HUES64 (cell line): ENCODE measurements around the gene ORAI1. TPM values are rescaled to one million over a fixed set of nuclear protein-coding genes. Genes with fewer than 3 reads are reported as not detected.

Experiments used
- H3K27ac ChIP-seq: 2 replicates; pipeline ENCODE4 v1.7.0; 2013; ENCODE audit warnings: low read depth, low read length, inconsistent platforms
- H3K27me3 ChIP-seq: 2 replicates; pipeline ENCODE4 v1.6.1; 2013; ENCODE audit warnings: mild to moderate bottlenecking, low read length; ENCODE audit not compliant: insufficient read depth
- H3K36me3 ChIP-seq: 2 replicates; pipeline ENCODE4 v1.6.1; 2013; ENCODE audit warnings: mild to moderate bottlenecking, low read length; ENCODE audit not compliant: insufficient read depth
- H3K4me1 ChIP-seq: 2 replicates; pipeline ENCODE4 v1.6.1; 2013; ENCODE audit warnings: mild to moderate bottlenecking, low read length, moderate library complexity; ENCODE audit not compliant: insufficient read depth
- H3K4me3 ChIP-seq: 2 replicates; pipeline ENCODE4 v1.5.1; 2013; ENCODE audit warnings: mild to moderate bottlenecking, low read length, moderate library complexity
- H3K9ac ChIP-seq: 2 replicates; pipeline ENCODE4 v1.6.1; 2013; ENCODE audit warnings: mild to moderate bottlenecking, low read depth, low read length
- H3K9me3 ChIP-seq: 2 replicates; pipeline ENCODE4 v1.6.1; 2013; ENCODE audit warnings: low read depth, low read length; ENCODE audit not compliant: insufficient read depth
- WGBS: fragments of 150-250, 120-280 bp; methylation state at CpG from one replicate; pipeline ENCODE4 v1.1.7; 2013; ENCODE audit warnings: missing lambda C conversion rate; 5-methylcytosine and 5-hydroxymethylcytosine counted together
- polyA plus RNA-seq, 2 experiments: library from polyadenylated mRNA; stranded (reverse); fragments of 50-300 nt; gene quantifications; one replicate each; pipeline ENCODE4 v1.2.3, GENCODE V29; 2013

ORAI1 gene
- 14.5 TPM for polyA plus RNA-seq (2013, experiment 1 of 2)
- 15.8 TPM for polyA plus RNA-seq (2013, experiment 2 of 2)

DNA sequence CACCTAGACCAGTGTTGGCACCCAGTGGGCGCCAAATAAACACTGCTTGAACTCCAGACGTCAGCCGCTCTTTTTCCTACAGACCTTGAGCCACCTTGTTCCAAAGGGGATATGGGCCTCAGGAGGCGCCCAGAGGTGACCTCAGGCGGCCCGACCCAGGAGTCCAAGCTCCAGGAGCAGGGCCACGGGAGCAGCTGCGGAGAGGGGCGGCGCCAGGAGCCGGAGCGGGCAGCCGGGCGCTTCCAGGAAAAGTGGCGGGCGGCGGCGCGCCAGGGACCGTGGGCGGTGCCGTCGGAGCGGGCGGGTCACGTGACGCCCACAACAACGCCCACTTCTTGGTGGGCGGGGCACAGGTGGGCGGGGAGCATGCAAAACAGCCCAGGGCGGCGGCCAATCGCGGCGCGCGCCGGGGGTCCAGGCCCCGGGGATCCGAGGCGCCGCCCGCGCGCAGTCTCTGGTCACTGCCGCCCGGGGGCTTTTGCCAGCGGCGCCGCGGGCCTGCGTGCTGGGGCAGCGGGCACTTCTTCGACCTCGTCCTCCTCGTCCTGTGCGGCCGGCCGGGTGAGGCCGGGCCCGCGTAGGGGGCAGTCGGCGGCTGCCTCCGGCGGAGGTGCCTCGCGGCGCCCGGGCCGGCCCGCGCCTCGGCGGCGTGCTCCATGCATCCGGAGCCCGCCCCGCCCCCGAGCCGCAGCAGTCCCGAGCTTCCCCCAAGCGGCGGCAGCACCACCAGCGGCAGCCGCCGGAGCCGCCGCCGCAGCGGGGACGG, at the start of gene ORAI1:
TSS of gene ORAI1 (plus strand) at position 444 of the 766 bp plus-strand sequence.
- 2% methylated on average over 92 of the region's 92 CpGs for WGBS
- Histone ChIP-seq H3K9me3 (no peaks in the 10 kb centered on the region), H3K9ac (peak within 1 kb of the TSS; percentile 82), H3K4me3 (peak within 1 kb of the TSS; percentile 96), H3K27ac (peak within 1 kb of the TSS; percentile 85), H3K27me3 (no peaks in the 10 kb centered on the region), H3K36me3 (peaks cover 3% of the 10 kb centered on the region; the same call in 1 of the 2 replicates), H3K4me1 (peaks cover 25% of the 10 kb centered on the region)

DNA sequence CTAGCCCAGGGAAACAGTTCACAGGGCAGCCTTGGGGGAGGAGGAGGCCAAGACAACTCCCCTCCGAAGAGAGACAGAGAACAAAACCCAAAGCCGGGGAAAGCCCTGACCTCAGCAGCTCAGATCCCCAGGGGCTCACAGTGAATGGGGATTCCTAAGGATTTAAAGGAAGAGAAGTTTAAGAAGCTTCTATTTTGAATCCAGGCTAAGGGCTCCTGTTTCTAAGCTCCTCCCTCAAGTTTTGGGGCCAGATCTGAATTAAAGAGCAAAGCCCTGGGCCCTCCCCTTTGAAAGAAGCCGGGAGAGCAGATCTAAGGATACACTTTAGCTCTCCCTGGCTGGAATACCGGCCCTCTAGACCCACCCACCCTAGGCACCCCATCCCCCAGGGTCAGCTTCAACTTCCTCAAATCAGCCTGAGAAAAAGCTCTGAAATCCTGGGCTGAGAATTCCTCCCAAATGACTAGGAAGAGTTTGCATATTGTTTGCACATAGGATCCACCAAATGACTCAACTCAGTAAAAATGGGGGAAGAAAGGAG, 49.4 kb upstream of the ORAI1 start:
- H3K4me1 ChIP-seq = peaks cover 23% of the 10 kb centered on the region
- peak overlapping the region; percentile 99 for H3K27ac ChIP-seq
- peaks cover 34% of the 10 kb centered on the region for H3K36me3 ChIP-seq
- H3K9ac ChIP-seq = peak overlapping the region; percentile 89
- 0% methylated on average over 4 of the region's 4 CpGs for WGBS
- H3K27me3 ChIP-seq = no peaks in the 10 kb centered on the region
- peak overlapping the region; percentile 76 for H3K4me3 ChIP-seq
- H3K9me3 ChIP-seq = no peaks in the 10 kb centered on the region

DNA sequence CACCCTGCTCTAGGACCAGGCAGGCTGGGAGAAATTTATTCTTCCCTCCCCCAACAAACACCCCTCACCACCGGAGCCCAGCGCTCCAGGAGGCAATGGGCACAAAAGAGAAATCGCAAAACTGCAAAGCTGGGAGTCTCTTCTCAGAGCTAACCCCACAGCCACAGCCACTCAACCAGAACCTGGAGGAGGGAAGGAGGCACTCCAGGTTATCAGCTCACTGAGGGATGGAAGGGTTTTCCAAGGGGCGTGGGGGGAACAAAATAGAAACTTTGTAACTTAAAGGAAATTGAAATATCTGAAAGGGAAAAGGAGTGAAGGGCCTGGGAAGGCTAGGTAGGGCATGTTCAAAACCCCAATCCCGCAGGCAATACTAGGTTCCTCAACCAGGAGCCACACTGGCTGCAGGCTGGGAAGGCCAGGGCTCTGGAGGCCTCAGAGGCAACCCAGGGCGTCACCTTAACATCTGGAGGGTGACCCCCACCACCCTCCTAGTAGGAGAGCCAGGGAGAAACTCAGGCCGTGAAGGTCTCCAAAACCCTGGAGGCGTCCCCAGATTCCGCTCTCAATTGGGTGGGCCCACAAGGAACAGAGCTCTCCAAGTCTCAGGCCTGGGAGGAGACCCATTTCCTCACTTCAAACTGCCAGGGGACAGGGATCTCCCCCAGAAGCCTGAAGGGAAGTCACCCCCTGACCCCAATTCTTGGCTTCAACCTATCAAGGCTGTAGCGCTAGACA, 48.7 kb upstream of the ORAI1 start:
- peak overlapping the region; percentile 89 for H3K9ac ChIP-seq
- H3K27me3 ChIP-seq = no peaks in the 10 kb centered on the region
- peaks cover 27% of the 10 kb centered on the region for H3K4me1 ChIP-seq
- WGBS = 4% methylated on average over 10 of the region's 10 CpGs
- peak overlapping the region; percentile 99 for H3K27ac ChIP-seq
- H3K9me3 ChIP-seq = no peaks in the 10 kb centered on the region
- H3K36me3 ChIP-seq = peaks cover 27% of the 10 kb centered on the region
- H3K4me3 ChIP-seq = peak overlapping the region; percentile 76

DNA sequence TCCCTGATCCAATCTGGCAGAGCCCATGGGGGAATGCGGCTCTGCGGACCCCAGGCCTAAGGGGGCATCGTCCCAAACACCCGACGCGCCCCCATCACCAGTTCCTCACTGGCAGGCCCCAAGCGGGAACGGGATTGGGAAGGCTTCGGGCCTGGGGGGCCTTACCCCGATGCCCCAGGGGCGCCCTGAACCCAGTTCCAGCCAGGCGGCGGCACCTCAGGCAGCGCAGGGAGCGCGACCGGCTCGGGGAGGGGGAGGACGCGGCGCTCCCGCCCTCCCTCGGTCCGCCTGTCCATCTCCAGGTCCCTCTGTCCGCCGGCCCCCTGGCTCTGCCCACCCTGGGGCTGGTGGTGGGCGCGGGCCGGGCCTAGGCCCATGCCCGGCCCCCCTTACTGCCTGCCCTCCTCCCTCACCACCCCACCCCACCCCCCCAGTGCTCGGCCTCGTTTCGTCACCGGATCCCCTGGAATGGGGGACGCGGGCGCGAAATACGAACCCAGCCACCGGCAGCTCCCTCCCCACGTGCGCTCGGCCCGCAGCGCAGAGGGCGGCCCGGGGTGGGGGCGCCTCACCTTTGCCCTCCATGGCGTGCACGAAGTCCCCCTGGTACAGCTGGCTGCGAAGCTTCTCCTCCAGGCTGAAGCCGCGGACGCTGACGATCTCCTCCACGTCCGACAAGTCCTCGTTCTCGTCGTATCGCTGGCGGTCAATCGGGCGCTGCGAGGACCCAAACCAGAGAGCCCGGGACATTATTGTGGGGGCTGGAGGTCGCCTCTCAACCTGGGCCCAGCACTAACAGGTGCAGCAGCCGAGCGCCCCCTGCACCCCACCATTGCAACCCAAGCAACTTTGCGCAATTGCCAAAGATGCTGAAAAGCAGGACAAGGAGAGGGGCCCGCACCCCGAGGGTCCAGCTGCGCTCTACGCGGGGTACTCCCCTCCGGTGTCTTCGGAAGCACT, 47.8 kb upstream of the ORAI1 start:
- Histone ChIP-seq H3K4me3 (peak overlapping the region; percentile 76), H3K27me3 (no peaks in the 10 kb centered on the region), H3K36me3 (peaks cover 26% of the 10 kb centered on the region), H3K4me1 (peaks cover 34% of the 10 kb centered on the region), H3K9me3 (no peaks in the 10 kb centered on the region), H3K27ac (peak overlapping the region; percentile 99), H3K9ac (peak overlapping the region; percentile 89)
- under 1% methylated on average over 77 of the region's 77 CpGs for WGBS

DNA sequence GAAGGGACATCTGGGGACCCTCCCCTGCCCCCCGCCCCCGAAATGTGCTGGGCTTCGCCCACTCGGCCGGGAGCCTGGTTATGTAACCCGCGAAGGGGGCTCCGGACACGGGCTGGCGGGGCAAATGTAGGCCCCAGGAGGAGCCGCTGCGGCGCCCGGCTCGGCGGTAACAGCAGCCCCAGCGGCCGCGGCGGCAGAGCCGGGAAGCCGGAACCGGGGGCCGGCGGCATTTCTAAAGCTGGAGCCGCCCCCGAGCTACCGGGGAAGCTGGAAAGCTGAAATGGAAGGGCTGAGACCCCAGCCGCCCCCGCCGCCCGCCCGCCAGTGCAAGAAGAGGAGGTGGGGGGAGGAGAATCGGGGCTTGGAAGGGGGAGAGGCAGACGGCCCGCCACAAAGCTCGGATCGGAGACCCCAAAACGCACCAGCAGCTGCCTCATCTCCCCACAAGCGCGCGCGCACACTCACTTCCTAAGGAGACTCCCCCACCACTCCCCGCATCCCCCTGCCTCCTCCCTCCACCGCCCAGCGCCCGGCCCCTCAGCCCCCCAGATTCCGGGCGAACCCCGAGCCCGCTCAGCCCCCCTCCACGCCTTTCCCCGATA, 47.0 kb upstream of the ORAI1 start:
- Histone ChIP-seq H3K4me1 (peaks cover 41% of the 10 kb centered on the region), H3K36me3 (peaks cover 27% of the 10 kb centered on the region), H3K4me3 (peak overlapping the region; percentile 76), H3K9ac (peak overlapping the region; percentile 89), H3K27ac (peak overlapping the region; percentile 99), H3K27me3 (no peaks in the 10 kb centered on the region), H3K9me3 (no peaks in the 10 kb centered on the region)
- under 1% methylated on average over 52 of the region's 53 CpGs for WGBS

DNA sequence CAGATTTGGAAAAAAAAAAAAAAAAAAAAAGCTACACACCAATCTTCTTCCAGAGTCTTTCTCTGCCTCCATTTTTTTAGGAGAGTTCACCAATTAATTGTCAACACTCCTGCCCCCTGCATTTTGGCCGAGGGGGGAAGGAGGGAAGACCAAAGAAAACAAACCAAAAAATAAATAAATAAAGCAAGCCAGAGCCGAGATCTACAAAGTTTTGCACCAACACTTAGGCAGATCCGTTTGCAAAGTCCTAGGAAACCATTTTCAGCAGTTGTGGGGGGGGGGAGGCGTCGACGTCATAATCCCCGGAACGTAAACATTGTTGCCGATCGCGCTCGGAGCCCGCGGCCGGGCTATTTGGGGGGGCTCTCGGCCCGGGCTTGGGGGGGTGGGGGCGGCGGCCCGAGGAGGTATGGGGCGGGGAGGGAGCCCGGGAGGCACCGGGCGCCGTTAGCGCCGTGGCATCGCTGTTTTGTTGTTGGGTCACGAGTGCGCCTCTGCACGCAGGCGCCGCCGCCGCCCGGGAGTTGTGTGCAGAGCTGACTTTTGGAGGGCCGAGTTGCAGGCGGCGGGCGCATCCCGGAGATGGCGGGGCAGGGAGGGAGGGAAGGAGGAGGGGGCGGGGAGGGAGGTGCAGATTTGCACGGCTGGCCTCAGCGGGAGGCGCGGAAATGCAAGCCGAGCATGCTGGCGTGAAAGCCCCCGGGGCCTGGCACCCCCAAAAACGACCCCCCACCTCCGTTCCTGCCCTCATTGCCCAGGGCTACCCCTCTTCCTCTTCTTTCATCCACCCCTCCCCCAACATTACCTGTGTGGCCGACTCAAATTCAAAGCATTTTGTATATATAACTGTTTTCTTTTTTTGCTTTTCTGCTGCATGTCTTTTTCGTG, 46.1 kb upstream of the ORAI1 start:
- H3K9ac ChIP-seq = peak overlapping the region; percentile 89
- peaks cover 17% of the 10 kb centered on the region for H3K36me3 ChIP-seq
- peaks cover 41% of the 10 kb centered on the region for H3K4me1 ChIP-seq
- H3K27ac ChIP-seq = peak overlapping the region; percentile 99
- no peaks in the 10 kb centered on the region for H3K9me3 ChIP-seq
- WGBS = 1% methylated on average over 52 of the region's 54 CpGs
- H3K4me3 ChIP-seq = peak overlapping the region; percentile 76
- H3K27me3 ChIP-seq = no peaks in the 10 kb centered on the region

DNA sequence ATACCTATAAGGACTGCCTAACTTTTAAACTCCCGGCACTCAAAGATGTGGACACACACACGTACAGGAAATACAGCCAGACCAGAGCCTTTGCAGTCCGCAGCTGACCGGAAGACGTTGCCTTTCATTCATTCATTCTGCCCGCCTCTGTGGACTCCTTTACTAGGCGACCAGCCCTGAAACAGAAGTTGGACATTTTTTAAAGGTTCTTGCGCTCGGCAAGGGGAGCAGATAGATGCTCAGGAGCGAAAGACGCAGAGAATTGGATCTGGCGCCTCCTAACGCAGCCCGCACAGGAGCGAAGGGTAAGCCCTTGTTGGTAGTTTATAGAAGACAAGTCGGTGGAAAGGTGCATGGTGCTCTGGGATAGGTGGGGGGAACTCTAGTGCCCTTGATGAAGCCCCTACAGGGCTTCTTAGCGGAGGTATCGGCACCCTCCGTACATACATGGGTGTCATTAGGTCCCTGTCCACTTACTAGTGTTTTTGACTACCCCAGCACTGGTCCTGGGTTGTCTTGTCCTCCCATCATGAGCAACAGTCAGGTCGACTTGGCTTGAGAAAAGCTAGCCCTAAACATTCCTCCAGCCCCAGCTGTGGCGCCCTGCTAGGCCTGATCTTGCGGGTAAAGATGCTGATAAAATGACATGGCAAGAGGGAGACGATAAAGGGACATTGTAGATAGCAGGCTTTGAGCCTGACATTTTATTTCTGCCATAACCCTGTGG, 45.2 kb upstream of the ORAI1 start, which contains the start of gene KDM2B:
TSS of gene KDM2B (minus strand) at position 65 of the 727 bp plus-strand sequence. CDS start 112 bp downstream, outside the sequence.
- Histone ChIP-seq H3K27ac (peak within 1 kb of the TSS; percentile 99), H3K9ac (peak within 1 kb of the TSS; percentile 89), H3K4me3 (peak within 1 kb of the TSS; percentile 76), H3K9me3 (no peaks in the 10 kb centered on the region), H3K36me3 (peaks cover 8% of the 10 kb centered on the region), H3K27me3 (no peaks in the 10 kb centered on the region), H3K4me1 (peaks cover 35% of the 10 kb centered on the region)
- under 1% methylated on average over 23 of the region's 23 CpGs for WGBS

DNA sequence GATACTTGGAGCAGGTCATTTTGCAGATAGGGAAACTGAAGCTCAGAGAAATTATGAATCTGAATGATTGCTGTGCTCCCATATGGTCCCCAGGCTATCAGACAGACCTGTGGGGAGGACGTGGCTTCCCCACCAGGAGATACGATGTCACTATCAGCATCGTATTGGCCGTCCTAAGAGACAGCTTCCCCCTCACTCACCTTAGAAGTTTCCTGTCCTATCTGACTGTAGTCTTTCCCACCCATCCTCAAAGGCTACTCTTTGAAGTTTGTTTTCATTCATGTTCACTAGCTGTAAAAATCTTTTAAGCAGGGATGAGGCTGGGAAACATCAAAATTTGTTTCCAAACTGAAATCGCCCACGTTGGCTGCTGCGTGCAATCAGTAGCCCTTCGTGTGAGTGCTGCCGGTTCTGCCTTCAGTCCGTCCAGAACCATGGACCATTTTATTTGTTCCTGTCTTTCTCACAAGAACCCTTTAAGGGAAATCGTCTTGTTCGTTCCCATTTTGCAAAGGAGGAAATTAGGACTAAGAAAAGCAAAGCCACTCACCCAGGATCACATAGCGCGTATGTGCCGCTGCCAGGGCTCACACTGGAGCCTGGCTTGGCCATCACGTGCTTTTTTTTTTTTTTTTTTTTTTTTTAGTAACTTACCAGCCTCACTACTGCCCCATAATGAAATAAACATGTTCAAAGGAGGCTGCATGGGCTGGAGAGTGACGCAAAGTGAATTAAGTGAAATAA, 44.5 kb upstream of the ORAI1 start:
- peaks cover 30% of the 10 kb centered on the region for H3K4me1 ChIP-seq
- peak overlapping the region; percentile 99 for H3K27ac ChIP-seq
- no peaks in the 10 kb centered on the region for H3K9me3 ChIP-seq
- H3K27me3 ChIP-seq = no peaks in the 10 kb centered on the region
- 1% methylated on average over 16 of the region's 17 CpGs for WGBS
- H3K36me3 ChIP-seq = peaks cover 8% of the 10 kb centered on the region
- H3K9ac ChIP-seq = peak overlapping the region; percentile 83
- peak overlapping the region; percentile 76 for H3K4me3 ChIP-seq
